Measurements from ENCODE around the gene IL1RN. TPM values are rescaled to one million over a fixed set of nuclear protein-coding genes. Genes with fewer than 3 reads are reported as not detected.

IL1RN gene
- total RNA-seq, 1 experiment from 2014 or later: not detected

- TF ChIP-seq SIN3A (IDR thresholded peaks at IDR 0.05; ENCODE audit: borderline replicate concordance, insufficient read depth, low read depth, low read length): no peak
- TF ChIP-seq TCF7L2 (IDR thresholded peaks at IDR 0.05; ENCODE audit: low read depth, low read length): no peak
- TF ChIP-seq POLR2AphosphoS5 (IDR thresholded peaks at IDR 0.05; ENCODE audit: low read depth, low read length): no peak
- TF ChIP-seq, protein P1, sequence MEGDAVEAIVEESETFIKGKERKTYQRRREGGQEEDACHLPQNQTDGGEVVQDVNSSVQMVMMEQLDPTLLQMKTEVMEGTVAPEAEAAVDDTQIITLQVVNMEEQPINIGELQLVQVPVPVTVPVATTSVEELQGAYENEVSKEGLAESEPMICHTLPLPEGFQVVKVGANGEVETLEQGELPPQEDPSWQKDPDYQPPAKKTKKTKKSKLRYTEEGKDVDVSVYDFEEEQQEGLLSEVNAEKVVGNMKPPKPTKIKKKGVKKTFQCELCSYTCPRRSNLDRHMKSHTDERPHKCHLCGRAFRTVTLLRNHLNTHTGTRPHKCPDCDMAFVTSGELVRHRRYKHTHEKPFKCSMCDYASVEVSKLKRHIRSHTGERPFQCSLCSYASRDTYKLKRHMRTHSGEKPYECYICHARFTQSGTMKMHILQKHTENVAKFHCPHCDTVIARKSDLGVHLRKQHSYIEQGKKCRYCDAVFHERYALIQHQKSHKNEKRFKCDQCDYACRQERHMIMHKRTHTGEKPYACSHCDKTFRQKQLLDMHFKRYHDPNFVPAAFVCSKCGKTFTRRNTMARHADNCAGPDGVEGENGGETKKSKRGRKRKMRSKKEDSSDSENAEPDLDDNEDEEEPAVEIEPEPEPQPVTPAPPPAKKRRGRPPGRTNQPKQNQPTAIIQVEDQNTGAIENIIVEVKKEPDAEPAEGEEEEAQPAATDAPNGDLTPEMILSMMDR (IDR thresholded peaks at IDR 0.05): no peak
- TF ChIP-seq, protein P2, sequence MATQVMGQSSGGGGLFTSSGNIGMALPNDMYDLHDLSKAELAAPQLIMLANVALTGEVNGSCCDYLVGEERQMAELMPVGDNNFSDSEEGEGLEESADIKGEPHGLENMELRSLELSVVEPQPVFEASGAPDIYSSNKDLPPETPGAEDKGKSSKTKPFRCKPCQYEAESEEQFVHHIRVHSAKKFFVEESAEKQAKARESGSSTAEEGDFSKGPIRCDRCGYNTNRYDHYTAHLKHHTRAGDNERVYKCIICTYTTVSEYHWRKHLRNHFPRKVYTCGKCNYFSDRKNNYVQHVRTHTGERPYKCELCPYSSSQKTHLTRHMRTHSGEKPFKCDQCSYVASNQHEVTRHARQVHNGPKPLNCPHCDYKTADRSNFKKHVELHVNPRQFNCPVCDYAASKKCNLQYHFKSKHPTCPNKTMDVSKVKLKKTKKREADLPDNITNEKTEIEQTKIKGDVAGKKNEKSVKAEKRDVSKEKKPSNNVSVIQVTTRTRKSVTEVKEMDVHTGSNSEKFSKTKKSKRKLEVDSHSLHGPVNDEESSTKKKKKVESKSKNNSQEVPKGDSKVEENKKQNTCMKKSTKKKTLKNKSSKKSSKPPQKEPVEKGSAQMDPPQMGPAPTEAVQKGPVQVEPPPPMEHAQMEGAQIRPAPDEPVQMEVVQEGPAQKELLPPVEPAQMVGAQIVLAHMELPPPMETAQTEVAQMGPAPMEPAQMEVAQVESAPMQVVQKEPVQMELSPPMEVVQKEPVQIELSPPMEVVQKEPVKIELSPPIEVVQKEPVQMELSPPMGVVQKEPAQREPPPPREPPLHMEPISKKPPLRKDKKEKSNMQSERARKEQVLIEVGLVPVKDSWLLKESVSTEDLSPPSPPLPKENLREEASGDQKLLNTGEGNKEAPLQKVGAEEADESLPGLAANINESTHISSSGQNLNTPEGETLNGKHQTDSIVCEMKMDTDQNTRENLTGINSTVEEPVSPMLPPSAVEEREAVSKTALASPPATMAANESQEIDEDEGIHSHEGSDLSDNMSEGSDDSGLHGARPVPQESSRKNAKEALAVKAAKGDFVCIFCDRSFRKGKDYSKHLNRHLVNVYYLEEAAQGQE (IDR thresholded peaks at IDR 0.05; ENCODE audit: insufficient read depth in 1 of 2, low read depth in 2 of 2, low read length in 1 of 2): no peak
- H3K36me3 ChIP-seq (ENCODE audit: control insufficient read depth, insufficient read depth, low read length): no peaks in the 10 kb centered on the region
- POLR2A ChIA-PET: no interaction called here
- H3K27me3 ChIP-seq (ENCODE audit: control insufficient read depth, insufficient read depth, low read length): peaks cover 10% of the 10 kb centered on the region
- in situ Hi-C loops (cut with HindIII; ENCODE audit: low pct_unique_long_range_greater_than_20kb, low sequenced_read_pairs) (no loop called here), intact Hi-C loops (cut with micrococcal nuclease; ENCODE audit: unreplicated experiment) (loop anchor here (5.0 kb wide), 1 partner anchor 119 kb away; no protein-coding TSS in a partner anchor)
- H3K4me1 ChIP-seq (ENCODE audit: control insufficient read depth, insufficient read depth, low read length): no peaks in the 10 kb centered on the region
- H3K27ac ChIP-seq (ENCODE audit: low read length): no peak overlapping the region
- DNase-seq (ENCODE audit: low read depth, low spot score) (no peak), ATAC-seq (no peak)
- BruUV-seq (replicated peaks): no TSS peak
- H3K4me3 ChIP-seq (ENCODE audit: low read depth in 2 of 2, low read length in 2 of 2): no peak overlapping the region
- CTCF ChIA-PET: interaction anchor here (0.5 kb wide), 1 partner anchor 50 kb away, joined by 3 read pairs; no protein-coding TSS in a partner anchor
- H3K9me3 ChIP-seq (ENCODE audit: control insufficient read depth, insufficient read depth, low read depth, low read length): no peaks in the 10 kb centered on the region
Measured at GRCh38 chr2:113083296-113083695, 44.1 kb upstream of the IL1RN start.

DNA sequence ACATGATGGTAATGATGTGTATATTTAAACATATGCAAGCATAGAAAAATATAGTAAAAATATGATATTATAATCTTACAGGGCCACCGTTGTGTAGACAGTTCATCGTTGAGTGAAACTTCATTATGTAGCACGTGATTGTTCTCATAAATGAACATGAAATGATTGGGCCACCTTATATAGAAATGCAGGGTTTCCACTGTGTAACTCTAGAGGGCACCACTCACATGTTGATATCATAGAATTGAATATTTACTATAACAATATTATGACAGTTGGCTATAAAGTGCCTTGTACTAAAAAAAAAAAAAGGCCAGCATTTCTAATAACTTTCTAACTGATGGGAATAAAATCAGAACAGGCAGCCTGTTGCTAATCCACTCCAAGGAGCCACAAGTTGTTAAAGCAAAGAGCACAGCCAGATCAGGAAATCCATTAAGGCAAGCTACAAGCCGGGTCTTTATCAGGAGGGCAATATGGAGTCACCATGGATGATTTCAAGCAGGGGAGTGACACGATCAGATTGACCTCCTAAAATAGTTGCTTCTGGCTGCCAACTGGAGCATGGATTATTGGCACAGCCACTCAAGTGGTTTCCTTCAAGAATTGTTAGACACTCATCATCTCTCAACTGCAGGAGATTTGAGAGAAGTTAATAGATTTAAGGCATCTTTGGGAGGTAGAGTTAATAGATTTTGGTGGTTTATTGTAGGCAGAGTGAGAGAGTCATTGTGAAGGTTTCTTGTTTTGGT, 43.0 kb upstream of the IL1RN start:
- ChIA-PET POLR2A (no interaction called here), CTCF (no interaction called here)
- in situ Hi-C loops (cut with HindIII; ENCODE audit: low pct_unique_long_range_greater_than_20kb, low sequenced_read_pairs): no loop called here
- intact Hi-C loops (cut with micrococcal nuclease; ENCODE audit: unreplicated experiment): loop anchor here (5.0 kb wide), 1 partner anchor 118 kb away; no protein-coding TSS in a partner anchor
- no peak for TF ChIP-seq SIN3A (IDR thresholded peaks at IDR 0.05; ENCODE audit: borderline replicate concordance, insufficient read depth, low read depth, low read length)
- TF ChIP-seq, protein P1 (IDR thresholded peaks at IDR 0.05): peak; percentile 58
- DNase-seq (ENCODE audit: low read depth, low spot score): no peak
- no peak overlapping the region for H3K27ac ChIP-seq (ENCODE audit: low read length)
- no peaks in the 10 kb centered on the region for H3K36me3 ChIP-seq (ENCODE audit: control insufficient read depth, insufficient read depth, low read length)
- BruUV-seq (replicated peaks): no TSS peak
- peaks cover 16% of the 10 kb centered on the region for H3K27me3 ChIP-seq (ENCODE audit: control insufficient read depth, insufficient read depth, low read length)
- H3K4me3 ChIP-seq (ENCODE audit: low read depth in 2 of 2, low read length in 2 of 2): no peak overlapping the region
- no peak for ATAC-seq
- H3K4me1 ChIP-seq (ENCODE audit: control insufficient read depth, insufficient read depth, low read length): no peaks in the 10 kb centered on the region
- H3K9me3 ChIP-seq (ENCODE audit: control insufficient read depth, insufficient read depth, low read depth, low read length): no peaks in the 10 kb centered on the region
